ENCODE measurements around the gene TMEM176A.
"Not testable (repeated sequence)": the region's sequence is repeated elsewhere in the genome, so short reads cannot be mapped to it uniquely, and the experiment has no call there.

The TMEM176A gene

GRCh38 chr7:150788474-150789269, 11.9 kb upstream of the TMEM176A start:
- no peak for DNase-seq

- DNase-seq: no peak
These were observed 10.0 kb upstream of the TMEM176A start for GRCh38 chr7:150790416-150791075.

GRCh38 chr7:150791304-150791703, 9.3 kb upstream of the TMEM176A start:
- no peak for DNase-seq

GRCh38 chr7:150791746-150792452, 8.7 kb upstream of the TMEM176A start:
- no peak for DNase-seq

GRCh38 chr7:150793569-150794238, 6.9 kb upstream of the TMEM176A start:
- no peak for DNase-seq

GRCh38 chr7:150797661-150798060, 2.9 kb upstream of the TMEM176A start:
- DNase-seq: no peak

GRCh38 chr7:150799156-150799555, 1.4 kb upstream of the TMEM176A start:
- DNase-seq: no peak

GRCh38 chr7:150799741-150800580, 608 bp upstream of the TMEM176A start, which contains the start of gene TMEM176B:
Gene TMEM176B (minus strand): TSS chr7:150800364. CDS start chr7:150796569, 3,795 bp downstream.
- DNase-seq: no peak

- no peak for DNase-seq
These were observed 825 bp downstream of the TMEM176A start for GRCh38 chr7:150801242-150801945.

- DNase-seq: no peak
These were observed 1.6 kb downstream of the TMEM176A start for GRCh38 chr7:150801946-150802771.

- DNase-seq: no peak
These were observed 2.7 kb downstream of the TMEM176A start for GRCh38 chr7:150803161-150803860.

- no peak for DNase-seq
These were observed 4.2 kb downstream of the TMEM176A start for GRCh38 chr7:150804802-150805201.

- DNase-seq: no peak
These were observed 5.3 kb downstream of the TMEM176A start for GRCh38 chr7:150805864-150806263.

GRCh38 chr7:150806454-150806853, 5.9 kb downstream of the TMEM176A start:
- no peak for DNase-seq

- no peak for DNase-seq
These were observed 6.3 kb downstream of the TMEM176A start for GRCh38 chr7:150806863-150807262.

- not testable (repeated sequence) for DNase-seq
These were observed 7.3 kb downstream of the TMEM176A start for GRCh38 chr7:150807616-150808438.

GRCh38 chr7:150814328-150815001, 13.9 kb downstream of the TMEM176A start:
- no peak for DNase-seq

GRCh38 chr7:150818971-150819370, 18.4 kb downstream of the TMEM176A start:
- DNase-seq: no peak

Data from NCI-H2029 treated with DMSO at 0.1 percent for 48 hours (cell line).